Neural cell (in vitro differentiated cells): ENCODE measurements around the gene HTR2B. TPM values are rescaled to one million over a fixed set of nuclear protein-coding genes. Genes with fewer than 3 reads are reported as not detected.

Experiments
- H2AFZ ChIP-seq: fragments of 200-600, 300-800 bp; sonication (generic), shearing (Covaris generic); 2 replicates; pipeline ENCODE4 v1.6.0; 2014; ENCODE audit warnings: low read depth, mild to moderate bottlenecking, antibody characterized with exemption, low read length, moderate library complexity
- H3F3A ChIP-seq: fragments of 200-600 bp; shearing (Covaris generic); 2 replicates; pipeline ENCODE4 v1.6.1; 2016; ENCODE audit warnings: mild to moderate bottlenecking, moderate library complexity, mixed read lengths, antibody characterized with exemption, low read length; ENCODE audit not compliant: insufficient read depth, poor library complexity, severe bottlenecking
- H3K27ac ChIP-seq: fragments of 200-600, 300-800 bp; sonication (generic), shearing (Covaris generic); 2 replicates; pipeline ENCODE4 v1.5.1; 2014; ENCODE audit warnings: mild to moderate bottlenecking, low read length, moderate library complexity
- H3K27me3 ChIP-seq: fragments of 300-800, 200-600 bp; sonication (generic), shearing (Covaris generic); 2 replicates; pipeline ENCODE4 v1.6.0; 2014; ENCODE audit warnings: mild to moderate bottlenecking, low read depth, low read length, moderate library complexity; ENCODE audit not compliant: insufficient read depth
- H3K36me3 ChIP-seq: fragments of 300-800, 200-600 bp; sonication (generic), shearing (Covaris generic); 2 replicates; pipeline ENCODE4 v1.5.1; 2014; ENCODE audit warnings: mild to moderate bottlenecking, antibody characterized with exemption, low read length, moderate library complexity; ENCODE audit not compliant: insufficient read depth
- H3K4me2 ChIP-seq: fragments of 300-800, 200-600 bp; sonication (generic), shearing (Covaris generic); 2 replicates; pipeline ENCODE4 v1.6.0; 2014; ENCODE audit warnings: mild to moderate bottlenecking, low read length
- H3K4me3 ChIP-seq: fragments of 300-800, 200-600 bp; sonication (generic), shearing (Covaris generic); 2 replicates; pipeline ENCODE4 v1.5.1; 2014; ENCODE audit warnings: mild to moderate bottlenecking, low read length, moderate library complexity
- H3K79me2 ChIP-seq: fragments of 200-600 bp; shearing (Covaris generic); replicated peaks from 2 replicates; pipeline ENCODE4 v1.6.0; 2014; ENCODE audit warnings: mild to moderate bottlenecking, low read length, moderate library complexity; ENCODE audit not compliant: insufficient read depth
- H3K9ac ChIP-seq: fragments of 300-800, 200-600 bp; sonication (generic), shearing (Covaris generic); 2 replicates; pipeline ENCODE4 v1.6.1; 2016; ENCODE audit warnings: mild to moderate bottlenecking, low read length, mixed read lengths
- H3K9me2 ChIP-seq: fragments of 200-600 bp; shearing (Covaris generic); 2 replicates; pipeline ENCODE4 v1.6.1; 2016; ENCODE audit warnings: mild to moderate bottlenecking, low read length, mixed read lengths; ENCODE audit not compliant: insufficient read depth
- H3K9me3 ChIP-seq: fragments of 200-600, 300-800 bp; sonication (generic), shearing (Covaris generic); 2 replicates; pipeline ENCODE4 v1.6.1; 2016; ENCODE audit warnings: mild to moderate bottlenecking, mixed run types, low read length, moderate library complexity, mixed read lengths
- H4K20me1 ChIP-seq: fragments of 200-600 bp; shearing (Covaris generic); 2 replicates; pipeline ENCODE4 v1.6.1; 2016; ENCODE audit warnings: mild to moderate bottlenecking, mixed run types; ENCODE audit not compliant: insufficient read depth
- EP300 ChIP-seq: fragments of 450-650 bp; conservative IDR thresholded peaks from 2 replicates; pipeline ENCODE4 v1.6.1; 2014; ENCODE audit warnings: antibody characterized with exemption, mild to moderate bottlenecking, moderate library complexity; ENCODE audit not compliant: poor library complexity, severe bottlenecking
- EZH2 ChIP-seq: fragments of 200-600, 300-800 bp; shearing (Covaris generic), sonication (generic); IDR thresholded peaks from 2 replicates; pipeline ENCODE4 v1.6.1; 2014; ENCODE audit warnings: antibody characterized with exemption, low read length, borderline replicate concordance, mild to moderate bottlenecking; ENCODE audit not compliant: insufficient read depth, poor library complexity, severe bottlenecking
- MXI1 ChIP-seq: fragments of 450-650 bp; conservative IDR thresholded peaks from 2 replicates; pipeline ENCODE4 v1.6.1; 2014; ENCODE audit warnings: antibody characterized with exemption, mild to moderate bottlenecking; ENCODE audit not compliant: poor library complexity, severe bottlenecking
- POLR2AphosphoS5 ChIP-seq: IDR thresholded peaks from 2 replicates; pipeline ENCODE4 v1.6.1; 2012
- RAD21 ChIP-seq: fragments of 450-650 bp; conservative IDR thresholded peaks from 2 replicates; pipeline ENCODE4 v1.6.1; 2014; ENCODE audit warnings: antibody characterized with exemption, mild to moderate bottlenecking, moderate library complexity
- SMC3 ChIP-seq: fragments of 450-650 bp; conservative IDR thresholded peaks from 2 replicates; pipeline ENCODE4 v1.6.1; 2014; ENCODE audit warnings: antibody characterized with exemption, mild to moderate bottlenecking, moderate library complexity; ENCODE audit not compliant: poor library complexity
- TAF1 ChIP-seq: IDR thresholded peaks from 2 replicates; pipeline ENCODE4 v1.6.1; 2012; ENCODE audit warnings: low read depth
- polyA plus RNA-seq: library from polyadenylated mRNA; depleted of rRNA; stranded (reverse); fragments of >200 nt; gene quantifications from 2 replicates; pipeline ENCODE4 v1.2.3, GENCODE V29; 2014
- TF ChIP-seq, protein P1 (sequence below): fragments of 450-650 bp; IDR thresholded peaks from 2 replicates; pipeline ENCODE4 v1.5.1; 2014; ENCODE audit warnings: antibody characterized with exemption, mild to moderate bottlenecking, moderate library complexity; ENCODE audit not compliant: poor library complexity, severe bottlenecking
- TF ChIP-seq, protein P2 (sequence below): IDR thresholded peaks from 2 replicates; pipeline ENCODE4 v1.6.1; 2012; ENCODE audit warnings: borderline replicate concordance

HTR2B gene
- polyA plus RNA-seq, 1 donor from 2014 or later, result not detected

DNA sequence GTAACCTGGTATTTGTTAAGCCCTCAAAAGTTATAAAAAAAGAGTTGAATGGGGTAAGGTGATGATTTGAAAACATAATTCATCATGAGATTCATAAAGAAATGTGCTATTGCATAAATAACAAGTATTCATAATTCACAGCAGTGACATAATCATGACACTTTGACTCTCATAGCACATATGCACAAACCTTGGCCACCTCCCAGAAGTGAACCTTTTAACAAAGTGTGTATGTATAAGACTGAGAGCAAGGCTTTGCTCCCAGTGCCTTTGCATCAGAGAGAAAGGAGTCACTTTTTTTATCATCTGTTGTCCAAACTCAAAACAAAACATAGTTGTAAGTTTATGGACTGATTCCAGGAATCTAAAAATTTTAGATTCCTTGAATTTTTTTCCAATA is 15.0 kb upstream of the HTR2B start:
- H2AFZ ChIP-seq, result no peak overlapping the region
- H3K9me3 ChIP-seq, result no peaks in the 10 kb centered on the region
- no peaks in the 10 kb centered on the region for H3K79me2 ChIP-seq
- no peaks in the 10 kb centered on the region for H4K20me1 ChIP-seq
- H3K9ac ChIP-seq, result no peak overlapping the region
- no peak overlapping the region for H3K4me2 ChIP-seq
- H3K36me3 ChIP-seq, result no peaks in the 10 kb centered on the region
- H3K9me2 ChIP-seq, result no peaks in the 10 kb centered on the region
- H3F3A ChIP-seq, result no peaks in the 10 kb centered on the region
- TF ChIP-seq EP300, result no peak
- TF ChIP-seq SMC3, result no peak
- no peak for TF ChIP-seq RAD21
- TF ChIP-seq, protein P1, sequence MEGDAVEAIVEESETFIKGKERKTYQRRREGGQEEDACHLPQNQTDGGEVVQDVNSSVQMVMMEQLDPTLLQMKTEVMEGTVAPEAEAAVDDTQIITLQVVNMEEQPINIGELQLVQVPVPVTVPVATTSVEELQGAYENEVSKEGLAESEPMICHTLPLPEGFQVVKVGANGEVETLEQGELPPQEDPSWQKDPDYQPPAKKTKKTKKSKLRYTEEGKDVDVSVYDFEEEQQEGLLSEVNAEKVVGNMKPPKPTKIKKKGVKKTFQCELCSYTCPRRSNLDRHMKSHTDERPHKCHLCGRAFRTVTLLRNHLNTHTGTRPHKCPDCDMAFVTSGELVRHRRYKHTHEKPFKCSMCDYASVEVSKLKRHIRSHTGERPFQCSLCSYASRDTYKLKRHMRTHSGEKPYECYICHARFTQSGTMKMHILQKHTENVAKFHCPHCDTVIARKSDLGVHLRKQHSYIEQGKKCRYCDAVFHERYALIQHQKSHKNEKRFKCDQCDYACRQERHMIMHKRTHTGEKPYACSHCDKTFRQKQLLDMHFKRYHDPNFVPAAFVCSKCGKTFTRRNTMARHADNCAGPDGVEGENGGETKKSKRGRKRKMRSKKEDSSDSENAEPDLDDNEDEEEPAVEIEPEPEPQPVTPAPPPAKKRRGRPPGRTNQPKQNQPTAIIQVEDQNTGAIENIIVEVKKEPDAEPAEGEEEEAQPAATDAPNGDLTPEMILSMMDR, result no peak
- TF ChIP-seq POLR2AphosphoS5, result no peak
- no peak for TF ChIP-seq MXI1
- H3K27me3 ChIP-seq, result no peaks in the 10 kb centered on the region
- H3K4me3 ChIP-seq, result no peak overlapping the region
- no peak overlapping the region for H3K27ac ChIP-seq

DNA sequence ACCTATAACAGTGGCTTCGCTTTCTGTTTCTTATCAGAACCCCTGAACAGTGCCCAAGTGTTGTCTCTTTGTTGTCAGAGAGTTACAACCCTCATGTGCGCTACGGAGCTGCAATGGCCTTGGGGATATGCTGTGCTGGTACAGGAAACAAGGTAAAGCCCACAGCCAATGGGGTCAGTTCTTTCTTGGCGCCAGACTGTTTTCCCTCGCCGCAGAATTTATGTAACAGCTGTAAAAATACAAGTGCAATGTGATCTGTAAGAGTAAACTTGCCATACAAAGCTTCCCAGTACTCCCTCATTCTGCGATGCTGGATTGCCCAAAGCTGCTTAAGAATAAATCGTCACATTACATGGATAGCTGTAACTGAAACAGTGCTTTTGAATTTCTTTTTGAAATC is 13.9 kb upstream of the HTR2B start:
- Histone ChIP-seq H4K20me1 (no peaks in the 10 kb centered on the region), H2AFZ (no peak overlapping the region), H3K79me2 (no peaks in the 10 kb centered on the region), H3K36me3 (no peaks in the 10 kb centered on the region), H3F3A (no peaks in the 10 kb centered on the region), H3K4me3 (no peak overlapping the region), H3K27me3 (no peaks in the 10 kb centered on the region), H3K27ac (no peak overlapping the region), H3K9me3 (no peaks in the 10 kb centered on the region), H3K9ac (no peak overlapping the region), H3K4me2 (no peak overlapping the region), H3K9me2 (no peaks in the 10 kb centered on the region)
- TF ChIP-seq POLR2AphosphoS5 (no peak), RAD21 (no peak), TAF1 (no peak), MXI1 (no peak), SMC3 (no peak), EP300 (no peak), EZH2 (no peak)
- TF ChIP-seq, protein P2, sequence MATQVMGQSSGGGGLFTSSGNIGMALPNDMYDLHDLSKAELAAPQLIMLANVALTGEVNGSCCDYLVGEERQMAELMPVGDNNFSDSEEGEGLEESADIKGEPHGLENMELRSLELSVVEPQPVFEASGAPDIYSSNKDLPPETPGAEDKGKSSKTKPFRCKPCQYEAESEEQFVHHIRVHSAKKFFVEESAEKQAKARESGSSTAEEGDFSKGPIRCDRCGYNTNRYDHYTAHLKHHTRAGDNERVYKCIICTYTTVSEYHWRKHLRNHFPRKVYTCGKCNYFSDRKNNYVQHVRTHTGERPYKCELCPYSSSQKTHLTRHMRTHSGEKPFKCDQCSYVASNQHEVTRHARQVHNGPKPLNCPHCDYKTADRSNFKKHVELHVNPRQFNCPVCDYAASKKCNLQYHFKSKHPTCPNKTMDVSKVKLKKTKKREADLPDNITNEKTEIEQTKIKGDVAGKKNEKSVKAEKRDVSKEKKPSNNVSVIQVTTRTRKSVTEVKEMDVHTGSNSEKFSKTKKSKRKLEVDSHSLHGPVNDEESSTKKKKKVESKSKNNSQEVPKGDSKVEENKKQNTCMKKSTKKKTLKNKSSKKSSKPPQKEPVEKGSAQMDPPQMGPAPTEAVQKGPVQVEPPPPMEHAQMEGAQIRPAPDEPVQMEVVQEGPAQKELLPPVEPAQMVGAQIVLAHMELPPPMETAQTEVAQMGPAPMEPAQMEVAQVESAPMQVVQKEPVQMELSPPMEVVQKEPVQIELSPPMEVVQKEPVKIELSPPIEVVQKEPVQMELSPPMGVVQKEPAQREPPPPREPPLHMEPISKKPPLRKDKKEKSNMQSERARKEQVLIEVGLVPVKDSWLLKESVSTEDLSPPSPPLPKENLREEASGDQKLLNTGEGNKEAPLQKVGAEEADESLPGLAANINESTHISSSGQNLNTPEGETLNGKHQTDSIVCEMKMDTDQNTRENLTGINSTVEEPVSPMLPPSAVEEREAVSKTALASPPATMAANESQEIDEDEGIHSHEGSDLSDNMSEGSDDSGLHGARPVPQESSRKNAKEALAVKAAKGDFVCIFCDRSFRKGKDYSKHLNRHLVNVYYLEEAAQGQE, result no peak
- TF ChIP-seq, protein P1, result no peak
